CD4-positive, alpha-beta T cell treated with Interleukin-10 for 1 hour (primary cell): ENCODE data around the gene ABTB1.

Experiments used
- DNase-seq: peaks from one replicate; pipeline ENCODE4 v3.0.0-alpha.2; 2020

Gene ABTB1

DNA sequence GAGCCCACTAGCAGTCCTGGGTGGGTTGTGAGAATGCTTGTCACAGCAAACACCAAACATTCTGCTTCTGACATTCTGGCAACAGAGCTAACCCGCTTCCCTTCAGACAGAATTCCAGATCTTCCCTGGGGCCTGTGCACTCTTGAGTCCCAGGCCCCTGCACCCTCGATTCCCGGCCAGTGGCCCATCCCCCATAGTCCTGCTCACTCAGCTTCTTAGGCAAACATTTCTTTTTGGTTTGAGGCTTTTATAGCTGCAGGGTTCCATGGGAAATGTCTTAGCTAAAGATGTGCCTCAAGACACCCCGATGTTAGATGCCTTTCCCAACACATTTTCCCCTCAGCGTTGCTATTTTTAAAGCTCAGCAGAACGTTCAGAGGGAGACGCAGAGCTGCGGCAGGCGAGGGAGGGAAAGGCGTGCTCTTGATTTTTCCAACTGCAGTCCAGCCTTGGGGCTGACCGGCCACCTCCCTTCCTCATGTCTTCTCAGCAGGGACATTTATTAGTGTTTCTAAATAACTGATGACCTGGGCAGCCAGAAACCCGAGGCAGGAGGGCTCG is 35.2 kb downstream of the ABTB1 start:
- no peak for DNase-seq

DNA sequence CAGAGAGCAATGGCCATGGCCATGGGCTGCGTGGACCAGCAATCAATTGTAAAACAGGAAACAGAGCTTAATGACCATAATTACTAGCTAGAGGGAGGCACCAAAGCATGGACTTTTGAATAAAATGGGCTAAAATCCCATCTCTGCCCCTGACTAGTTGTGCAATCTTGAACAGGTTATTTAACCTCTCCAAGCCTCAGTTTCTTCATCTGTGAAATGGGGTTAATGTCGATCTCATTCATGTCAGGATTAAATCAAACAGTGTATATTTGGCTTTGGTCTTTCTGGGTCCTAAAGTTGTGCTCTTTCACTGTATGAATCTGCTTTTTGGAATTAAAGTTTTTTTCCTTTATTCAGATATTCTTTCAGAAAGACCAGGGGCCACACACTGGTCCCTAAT is 36.1 kb downstream of the ABTB1 start:
- DNase-seq: no peak

DNA sequence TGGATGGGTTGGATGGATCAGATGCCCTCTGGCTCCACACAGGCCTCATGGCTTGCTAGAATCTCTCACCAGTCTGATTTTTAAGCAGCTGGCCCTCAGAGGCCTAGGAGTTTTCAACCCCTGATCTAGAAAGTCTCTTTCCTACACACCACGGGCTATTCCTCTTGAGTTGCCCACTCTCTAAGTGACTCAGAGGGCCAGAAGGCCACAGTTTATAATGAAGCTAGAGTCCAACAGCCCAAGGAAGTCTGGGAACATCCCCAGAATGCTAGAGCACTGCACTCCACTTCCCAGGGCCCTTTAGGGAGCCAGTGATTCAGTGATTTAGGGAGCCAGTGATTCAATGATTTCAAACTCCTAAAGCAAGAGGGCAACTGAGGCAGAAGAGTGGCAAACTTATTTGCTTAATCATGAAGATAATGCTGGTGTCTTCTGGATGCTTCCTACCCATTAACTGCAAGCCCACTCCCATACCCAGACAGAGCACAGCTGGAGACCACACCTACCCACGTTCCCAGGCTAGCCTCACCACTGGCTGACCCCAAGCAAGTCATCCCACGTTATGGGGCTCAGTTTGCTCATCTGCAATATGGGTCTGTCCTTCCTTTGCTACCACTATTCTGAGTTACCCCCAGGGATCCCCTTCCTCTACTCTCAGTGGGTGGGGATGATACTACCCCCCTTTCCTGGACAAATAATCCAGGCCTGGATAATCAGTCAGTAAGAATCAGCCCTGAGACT is 36.7 kb downstream of the ABTB1 start:
- DNase-seq: no peak

DNA sequence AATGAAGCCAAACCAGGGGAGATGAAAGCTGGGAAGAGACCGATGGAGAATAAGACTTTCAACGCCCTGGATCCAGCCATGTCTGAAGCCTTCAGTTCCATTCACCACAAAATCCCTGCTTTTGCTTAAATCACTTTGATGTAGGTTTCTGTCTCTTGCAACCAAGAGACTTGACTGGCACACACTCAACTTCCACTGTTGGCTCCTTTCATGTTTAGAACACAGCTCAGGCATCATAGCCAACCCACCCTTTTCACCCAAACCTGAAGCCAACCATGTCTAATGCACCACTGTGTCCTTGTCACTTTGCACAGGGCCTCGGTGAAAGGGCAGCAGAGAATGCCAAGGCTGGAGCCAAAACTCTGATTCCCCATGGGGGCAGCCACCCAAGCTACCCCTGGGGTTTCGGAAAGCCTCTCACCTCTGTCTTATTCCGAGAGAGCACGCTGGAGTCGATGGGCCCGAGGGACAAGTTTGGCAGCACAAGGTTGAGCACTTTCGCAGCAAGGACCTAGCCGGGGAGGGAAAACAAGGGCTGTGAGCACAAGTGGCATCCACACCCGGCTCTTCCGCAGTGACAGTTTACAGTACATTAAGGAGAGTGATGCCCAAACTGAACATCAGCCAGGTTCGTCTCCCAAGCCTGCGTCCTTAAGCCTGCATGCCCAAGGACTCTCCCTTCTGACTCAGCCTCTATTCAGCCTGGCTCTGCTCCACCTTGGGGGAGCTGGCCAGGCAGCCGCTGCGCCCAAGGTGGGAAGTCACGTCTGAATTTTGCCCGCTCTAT is 37.6 kb downstream of the ABTB1 start:
- no peak for DNase-seq

DNA sequence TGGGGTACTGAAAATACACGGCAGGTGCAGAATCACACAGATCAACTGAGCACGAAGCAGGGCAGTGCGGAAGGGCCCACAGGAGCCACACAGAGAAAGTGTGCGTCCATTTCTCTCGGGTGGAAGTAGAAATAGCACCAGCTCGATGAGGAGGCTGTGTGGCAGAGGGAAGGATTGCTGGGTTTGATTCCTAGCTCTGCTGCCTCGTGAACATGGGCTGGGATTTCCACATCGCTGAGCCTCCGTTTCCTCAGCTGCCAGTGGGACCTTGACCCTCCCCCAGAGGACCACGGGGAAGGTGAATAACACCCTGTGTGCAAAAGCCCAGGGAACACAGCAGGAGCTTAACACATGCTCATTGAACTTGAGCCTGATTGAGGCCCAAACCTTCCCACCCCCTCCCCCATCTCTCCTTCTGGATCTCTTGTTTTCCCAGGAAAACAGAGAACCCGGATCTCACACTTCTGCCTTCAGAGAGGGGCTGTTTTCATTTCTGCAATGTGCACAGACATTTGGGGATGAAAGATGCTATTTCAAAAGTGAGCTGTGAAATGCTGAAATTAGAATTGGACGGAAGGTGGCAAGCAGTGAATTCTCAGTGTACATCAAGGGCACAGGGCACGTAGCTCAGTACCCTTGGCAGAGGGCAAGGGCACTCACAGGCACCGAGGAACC is 38.4 kb downstream of the ABTB1 start:
- no peak for DNase-seq

DNA sequence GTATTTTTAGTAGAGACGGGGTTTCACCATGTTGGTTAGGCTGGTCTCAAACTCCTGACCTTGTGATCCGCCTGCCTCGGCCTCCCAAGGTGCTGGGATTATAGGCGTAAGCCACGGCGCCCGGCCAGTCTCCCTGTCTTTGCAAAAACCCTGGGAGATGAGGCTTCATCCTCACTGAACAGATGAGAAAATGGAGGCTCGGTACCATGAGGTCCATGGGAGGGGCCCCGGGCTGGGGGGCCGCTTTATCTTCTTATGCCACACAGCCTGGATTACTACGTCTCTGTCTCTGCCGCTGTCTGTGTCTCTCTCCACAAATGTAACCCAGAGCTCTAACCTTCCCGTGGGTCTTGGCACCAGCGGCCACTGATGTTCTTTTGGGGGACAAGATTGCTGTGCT is 39.1 kb downstream of the ABTB1 start:
- no peak for DNase-seq

DNA sequence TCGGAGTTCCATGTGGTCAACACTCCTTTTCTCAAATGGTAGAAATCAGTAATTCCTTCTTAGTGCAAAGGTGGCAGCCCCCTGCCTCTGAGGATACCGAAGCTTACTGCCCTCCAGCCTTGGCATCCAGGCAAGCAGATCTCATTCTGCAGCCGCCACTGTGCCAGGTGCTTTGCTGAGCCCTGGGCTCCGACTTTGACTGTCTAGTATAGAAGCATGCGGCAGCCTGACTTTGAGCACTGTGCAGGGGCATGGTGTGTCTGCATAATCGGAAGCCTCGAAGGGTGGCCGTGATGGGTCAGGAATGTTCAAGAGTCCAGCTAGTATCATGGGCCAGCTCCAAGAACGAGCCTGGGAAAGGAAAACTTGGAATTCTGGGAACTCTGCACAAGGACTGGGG is 39.7 kb downstream of the ABTB1 start:
- DNase-seq: no peak

DNA sequence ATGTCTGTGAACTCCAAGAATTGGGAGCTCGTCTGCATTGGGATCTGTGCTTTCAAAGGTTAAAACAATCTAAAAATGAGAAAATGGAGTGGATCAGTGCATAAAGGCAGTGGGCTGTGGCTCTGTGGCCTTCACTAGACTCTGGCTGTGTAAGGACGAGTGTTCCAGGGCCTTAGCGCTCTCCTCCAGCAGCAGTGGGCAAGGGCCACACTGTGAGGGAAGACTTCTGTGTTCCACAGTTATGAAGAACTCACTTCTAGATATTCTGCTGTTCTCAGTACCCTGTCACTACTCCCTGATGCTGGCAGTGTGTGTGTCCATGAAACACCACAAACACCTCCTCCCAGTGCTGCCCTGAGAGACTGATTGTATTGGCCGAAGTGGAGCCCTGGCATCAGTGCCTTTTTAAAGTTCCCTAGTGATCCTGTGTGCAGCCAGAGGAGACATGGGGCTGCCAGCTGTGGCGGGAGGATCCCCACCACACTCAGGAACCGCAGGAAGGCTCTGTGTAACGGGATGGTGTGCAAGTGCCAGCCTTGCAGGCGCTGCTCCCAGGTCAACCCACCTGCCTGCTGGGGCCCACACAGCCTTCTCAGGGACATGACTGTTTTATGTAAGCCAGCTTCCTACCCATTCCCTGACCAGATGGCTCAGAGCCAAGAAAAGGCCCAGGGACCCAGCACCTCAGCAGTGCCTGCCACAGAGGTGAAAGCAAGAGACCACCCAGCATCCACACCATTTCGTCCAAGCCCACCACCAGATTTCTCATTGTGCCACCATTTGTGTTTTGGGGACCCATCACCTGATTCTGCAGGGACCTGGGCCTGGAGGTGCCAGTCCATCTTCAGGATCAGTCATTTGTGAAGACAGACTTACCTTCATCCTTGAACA is 40.4 kb downstream of the ABTB1 start:
- DNase-seq: no peak

DNA sequence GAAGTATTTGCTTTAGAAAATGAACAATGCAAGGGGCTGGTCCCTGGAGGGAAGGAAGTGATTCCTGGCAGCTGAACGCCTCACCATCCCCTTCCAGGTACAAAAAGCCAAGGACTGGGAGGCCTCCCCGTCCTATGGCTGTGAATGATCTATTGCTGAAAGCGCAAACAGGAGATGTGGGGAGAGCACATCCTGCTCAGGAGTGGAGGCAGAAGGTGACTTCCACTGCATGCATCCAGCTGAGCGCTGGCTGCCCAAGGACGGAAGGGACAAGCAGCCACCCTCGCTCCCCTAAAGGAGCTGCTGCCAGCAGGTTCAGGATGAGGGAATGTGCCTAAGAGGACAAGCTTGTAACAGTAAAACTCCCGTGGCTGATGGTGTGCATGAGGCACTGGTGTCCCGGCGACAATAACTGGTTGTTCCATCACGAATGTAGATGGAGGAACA is 41.4 kb downstream of the ABTB1 start:
- DNase-seq: no peak

DNA sequence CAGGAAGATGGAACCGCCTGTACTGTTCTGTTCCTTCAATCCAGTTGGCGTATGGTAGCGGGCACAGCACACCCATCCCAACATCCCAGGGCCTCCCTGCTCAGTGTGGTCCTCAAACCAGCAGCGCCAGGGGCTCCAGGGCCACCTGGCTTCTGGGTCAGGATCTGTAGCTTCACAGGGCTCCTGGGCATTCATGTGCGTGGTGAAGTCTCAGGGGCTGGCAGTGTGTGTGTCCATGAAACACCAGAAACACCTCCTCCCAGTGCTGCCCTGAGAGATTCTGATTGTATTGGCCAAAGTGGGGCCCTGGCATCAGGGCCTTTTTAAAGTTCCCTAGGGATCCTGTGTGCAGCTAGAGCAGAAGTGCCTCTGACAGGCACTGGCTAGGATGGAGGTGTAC is 42.1 kb downstream of the ABTB1 start:
- DNase-seq: no peak

DNA sequence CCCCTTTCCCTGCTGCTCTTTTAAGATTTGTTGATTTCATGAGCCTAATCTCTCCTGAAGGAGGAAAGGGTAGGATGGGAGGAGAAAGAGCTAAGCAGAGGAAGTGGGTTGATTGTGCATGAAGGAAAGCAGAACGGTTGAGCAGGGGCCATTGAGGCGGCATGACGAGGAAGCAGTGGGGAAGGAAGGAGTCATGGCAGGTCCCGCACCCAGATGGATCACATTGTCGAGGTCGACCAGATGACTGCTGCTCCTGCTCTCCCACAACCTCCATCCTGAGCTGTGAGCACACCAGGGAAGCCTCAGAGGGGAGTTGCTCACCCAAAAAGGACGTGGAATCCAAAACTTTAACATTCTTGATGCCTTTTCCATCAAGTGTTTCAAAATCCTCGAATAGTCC is 42.8 kb downstream of the ABTB1 start:
- no peak for DNase-seq

DNA sequence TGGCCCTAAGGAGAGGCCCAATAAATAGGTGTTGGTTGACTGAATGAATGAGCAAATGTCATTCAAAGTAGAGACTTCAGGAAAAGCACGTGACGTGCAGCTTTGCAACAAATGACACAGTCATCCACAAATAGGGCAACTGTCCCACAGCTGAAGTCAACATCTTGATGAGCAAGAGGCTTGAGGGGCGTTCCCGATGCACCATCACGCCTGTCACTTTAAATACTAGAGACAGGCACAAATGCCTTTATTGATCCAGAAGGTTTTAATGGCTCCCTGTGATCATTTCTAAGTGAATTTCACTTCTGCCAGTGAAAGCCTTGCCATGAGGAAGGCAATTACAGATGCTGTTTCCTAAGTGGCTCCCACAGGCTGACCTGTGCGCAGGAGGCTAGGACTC is 43.6 kb downstream of the ABTB1 start:
- DNase-seq: no peak

DNA sequence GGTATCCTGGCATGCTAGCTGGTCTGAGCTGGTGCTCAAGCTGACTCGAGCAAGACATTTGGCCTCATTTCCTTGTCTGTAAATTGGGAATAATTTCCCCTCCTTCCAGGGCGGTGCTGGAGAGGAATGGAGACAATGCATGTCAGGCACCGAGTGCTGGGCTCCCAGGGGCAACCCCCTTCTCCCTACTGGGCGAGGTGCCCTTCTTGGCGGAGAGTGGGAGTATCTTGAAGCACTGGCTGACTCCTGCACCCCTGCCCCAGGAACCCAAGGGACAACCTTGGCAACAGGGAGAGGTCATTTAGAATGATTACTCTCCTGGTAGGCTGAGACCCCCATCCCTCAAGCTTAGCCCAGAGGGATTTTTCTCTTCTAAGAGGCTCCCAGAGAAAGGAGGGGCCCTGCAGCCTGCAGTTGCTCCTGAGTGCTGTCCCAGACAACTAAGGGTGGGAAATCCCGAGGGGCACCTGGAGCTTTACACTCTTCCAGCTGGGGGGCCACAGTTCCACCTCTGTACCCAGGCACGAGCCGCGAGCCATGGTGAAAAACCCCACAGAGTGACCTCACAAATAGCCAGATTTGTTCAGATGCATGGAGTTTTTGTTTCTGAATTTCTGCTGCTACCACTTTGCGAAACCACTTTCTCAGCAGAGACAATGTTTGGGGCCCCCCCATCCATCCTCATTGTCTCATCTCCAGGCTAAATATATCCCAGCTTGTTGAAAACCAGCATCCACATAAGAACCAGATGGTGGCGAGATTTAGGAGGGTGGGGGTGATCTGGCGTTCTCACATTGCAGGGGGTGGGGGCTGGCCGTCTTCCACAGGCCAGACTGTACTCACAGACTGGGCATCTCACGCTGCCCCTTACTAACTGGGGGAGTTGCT is 44.8 kb downstream of the ABTB1 start:
- no peak for DNase-seq

DNA sequence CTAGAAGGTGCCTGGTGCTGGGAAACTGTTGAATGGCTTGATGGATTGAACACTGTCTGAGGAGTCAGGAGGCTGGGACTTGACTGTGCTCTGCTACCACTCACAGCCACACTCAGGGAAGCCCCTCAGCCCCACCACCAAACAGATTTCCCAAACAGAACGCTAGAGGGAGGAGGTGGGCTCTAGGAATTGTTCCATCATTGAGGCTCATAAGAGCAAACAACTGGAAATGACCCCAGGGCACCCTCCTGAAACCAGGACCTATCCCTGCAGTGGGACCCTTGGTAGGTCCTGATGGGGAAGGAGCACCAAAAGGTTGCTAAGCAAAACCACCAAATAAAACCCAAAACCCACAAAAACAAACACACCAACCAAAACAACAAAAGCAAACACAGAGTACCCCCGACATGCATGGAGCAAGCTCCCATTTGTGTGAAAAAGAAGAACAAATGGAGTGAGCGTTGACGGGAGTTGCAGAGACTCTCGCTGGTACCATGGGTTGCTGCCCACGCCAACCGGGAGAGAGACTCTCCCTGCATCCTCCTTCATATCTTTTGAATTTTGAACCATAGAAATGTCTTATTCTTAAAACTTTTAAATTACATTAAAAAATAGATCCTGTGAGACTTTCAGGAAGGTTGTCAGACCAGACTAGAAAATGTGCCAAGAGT is 45.6 kb downstream of the ABTB1 start:
- DNase-seq: no peak

DNA sequence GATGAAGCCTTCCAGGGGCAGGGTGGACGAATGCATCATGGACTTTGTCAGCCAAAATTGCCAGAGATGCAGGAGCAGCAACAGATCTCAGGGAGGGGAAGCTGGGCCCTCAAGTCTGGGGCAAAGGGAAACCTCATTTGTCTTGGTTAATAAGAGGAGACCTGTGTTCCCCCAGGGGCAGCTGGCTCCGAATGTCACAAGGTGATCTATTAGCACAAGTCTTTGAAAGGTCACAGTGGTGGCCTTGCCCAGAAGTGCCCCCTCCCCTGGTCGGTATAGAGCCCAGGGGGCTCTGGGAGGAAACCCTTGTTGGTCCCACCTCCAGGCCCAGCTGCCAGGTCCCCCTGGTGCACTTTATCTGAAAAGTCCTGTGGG is 46.2 kb downstream of the ABTB1 start:
- DNase-seq: no peak

DNA sequence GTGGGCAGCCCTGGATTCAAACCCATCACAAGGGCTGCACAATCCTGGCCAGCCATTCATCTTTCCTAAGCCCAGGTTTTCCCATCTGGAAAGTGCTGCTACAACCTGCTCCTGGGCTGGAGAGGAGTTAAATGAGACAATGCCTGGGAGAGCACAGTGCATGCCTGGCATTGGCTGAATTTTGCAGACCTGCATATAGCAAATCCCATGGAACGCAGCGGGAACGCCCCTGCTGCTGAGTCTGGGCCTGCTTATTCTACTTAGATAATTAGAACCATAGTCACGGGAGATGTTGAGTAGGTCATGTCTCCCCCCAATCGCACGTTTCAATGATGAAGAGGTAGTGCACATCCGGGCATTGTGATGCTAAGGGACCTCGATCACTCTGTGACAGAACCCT is 46.6 kb downstream of the ABTB1 start:
- DNase-seq: no peak

DNA sequence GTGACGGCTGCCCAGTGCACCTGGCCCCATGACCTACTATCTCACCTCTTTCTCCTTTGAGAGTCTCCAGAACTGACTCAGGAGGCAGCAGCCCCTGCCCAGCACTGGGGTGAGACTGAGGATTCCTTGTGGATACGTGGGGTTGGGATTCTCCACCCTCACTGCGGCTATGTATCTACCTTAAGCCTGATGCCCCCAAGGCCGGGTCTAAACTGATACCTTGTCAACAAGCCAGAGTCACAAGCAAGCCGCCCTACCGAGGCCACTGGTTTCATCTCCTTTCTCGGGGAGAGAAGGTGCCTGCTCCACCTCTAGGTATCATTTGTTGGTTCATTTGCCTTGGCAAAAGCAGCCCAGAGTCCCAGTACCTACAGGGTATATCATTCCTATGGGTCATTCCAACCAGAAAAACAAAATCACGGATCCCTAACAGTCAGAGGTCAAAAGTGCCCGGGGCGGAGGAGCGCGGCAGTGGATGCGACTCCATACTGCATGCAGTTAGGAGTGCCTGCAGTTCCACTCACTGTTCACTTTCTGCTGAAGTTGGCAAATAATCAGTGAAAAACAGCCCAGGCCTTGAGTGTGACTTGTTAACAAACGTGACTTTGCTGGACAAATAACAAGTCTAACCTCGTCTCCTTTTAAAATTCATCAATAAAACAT is 47.5 kb downstream of the ABTB1 start:
- DNase-seq: no peak

DNA sequence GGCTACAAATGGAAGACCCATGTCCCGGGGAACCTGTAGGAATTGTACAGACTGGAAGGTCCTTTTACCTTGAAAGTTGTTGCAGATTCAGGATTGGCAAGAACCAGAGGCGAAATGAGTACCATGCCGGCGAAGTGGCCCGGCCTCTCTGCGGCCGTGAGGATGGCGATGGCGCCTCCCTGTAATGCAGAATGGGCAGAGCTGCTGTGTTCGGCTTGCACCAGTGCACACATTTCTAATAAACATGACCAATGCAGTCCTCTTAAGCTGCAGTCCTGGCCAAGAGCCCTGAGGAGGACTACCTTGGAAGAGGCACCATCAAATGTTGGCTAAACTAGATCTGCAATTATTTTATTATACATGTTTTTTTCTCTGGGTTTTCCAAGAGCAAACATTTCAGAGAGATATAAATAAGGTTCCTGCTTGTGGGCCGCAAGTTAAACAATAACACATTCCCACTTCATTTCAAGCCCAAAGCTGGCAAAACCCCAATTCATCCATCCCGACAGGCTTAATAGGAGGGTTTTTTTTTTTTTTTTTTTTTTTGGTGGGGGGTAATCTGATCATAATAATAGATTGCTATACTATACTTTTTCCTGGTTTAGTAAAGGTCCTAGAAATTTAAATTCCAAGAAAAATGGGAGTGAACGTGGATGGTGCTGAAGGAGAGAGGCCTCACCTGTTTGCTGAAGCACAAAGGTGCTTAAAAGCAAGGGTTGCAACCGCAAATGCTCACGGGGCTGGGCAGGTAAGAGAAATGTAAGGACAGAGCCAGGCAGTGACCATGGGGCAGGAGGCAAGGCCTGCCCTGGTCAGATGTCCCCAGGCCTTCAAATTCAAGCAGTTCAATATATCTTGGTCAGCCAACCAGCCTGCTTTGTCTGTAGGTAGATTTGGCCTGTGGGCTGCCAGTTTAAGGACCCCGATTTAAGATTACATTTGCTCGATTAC is 48.5 kb downstream of the ABTB1 start:
- no peak for DNase-seq

DNA sequence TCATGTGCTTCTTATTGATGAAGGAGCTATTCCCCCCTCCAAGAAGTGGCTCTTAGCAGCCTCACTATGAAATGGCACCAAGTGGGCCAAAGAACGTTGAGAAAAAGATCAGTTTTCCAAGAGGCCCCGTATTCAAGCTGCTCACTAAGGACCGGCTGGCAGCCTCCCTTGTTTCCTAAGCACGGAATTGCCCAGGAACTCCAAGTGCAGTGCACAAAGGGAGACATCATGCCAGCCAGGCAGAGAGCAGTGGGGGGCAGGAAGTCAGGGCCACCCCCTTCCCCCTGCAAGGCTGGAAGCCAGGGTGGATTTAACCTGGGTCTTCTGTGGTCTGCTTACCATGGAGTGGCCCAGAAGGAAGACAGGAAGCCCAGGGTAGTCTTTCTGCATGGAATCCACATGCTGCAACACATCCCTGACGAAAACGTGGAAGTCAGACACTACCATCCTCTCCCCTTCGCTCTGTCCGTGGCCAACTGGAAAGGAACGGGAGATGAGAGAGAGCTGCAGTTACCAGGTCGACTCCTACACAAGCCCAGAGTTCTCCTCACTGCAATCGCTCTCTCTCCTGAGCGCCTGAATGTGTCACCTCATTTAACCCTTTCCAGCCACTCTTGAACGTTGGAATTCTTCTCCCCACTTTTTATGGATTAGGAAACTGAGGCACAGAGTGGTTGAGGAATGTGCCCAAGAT is 49.5 kb downstream of the ABTB1 start:
- no peak for DNase-seq
